ENCODE data around the gene BCORL1. TPM values are rescaled to one million over a fixed set of nuclear protein-coding genes. Genes with fewer than 3 reads are reported as not detected.

BCORL1 gene
- total RNA-seq, 1 experiment from 2014 or later = 30.8 TPM

DNA sequence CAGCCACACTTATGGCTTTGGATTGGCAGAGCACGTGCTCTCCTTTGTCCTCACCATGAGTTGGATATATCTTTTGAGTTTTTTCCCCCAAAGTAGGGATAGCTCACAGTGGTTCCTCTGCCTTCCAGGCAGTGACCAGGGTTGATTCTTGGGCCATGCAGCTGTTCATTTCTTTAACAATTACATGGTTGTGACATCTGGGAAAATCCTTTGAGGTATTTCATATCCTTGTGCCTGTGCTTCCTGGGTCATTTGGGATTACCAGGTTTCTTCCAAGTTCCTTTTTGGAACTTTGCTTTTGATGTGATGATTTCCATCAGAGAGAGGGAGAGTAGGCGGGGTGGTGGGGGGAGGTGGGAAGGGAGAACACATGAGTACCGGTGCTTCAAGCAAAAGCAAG lies 15.6 kb downstream of the BCORL1 start:
- Histone ChIP-seq H3K9ac (ENCODE audit: low read length) (no peak overlapping the region), H3K79me2 (ENCODE audit: insufficient read depth, low read length) (peaks cover 19% of the 10 kb centered on the region), H3K9me2 (ENCODE audit: insufficient read depth) (no peaks in the 10 kb centered on the region), H3K4me1 (ENCODE audit: control insufficient read depth in 1 of 2, insufficient read depth in 2 of 2, low read length in 2 of 2) (peaks cover 0 to 7% of the 10 kb centered on the region in 2 experiments; a peak in 3 of 4 replicates), H2AFZ (ENCODE audit: low read depth, low read length, poor library complexity, severe bottlenecking) (no peak overlapping the region), H3K9me3 (ENCODE audit: control insufficient read depth in 1 of 2, insufficient read depth in 1 of 2, low read depth in 1 of 2, low read length in 2 of 2) (no peaks in the 10 kb centered on the region), H3K36me3 (ENCODE audit: control insufficient read depth in 1 of 2, insufficient read depth in 2 of 2, low read length in 2 of 2) (no peaks in the 10 kb centered on the region), H3K4me3 (replicated peaks in 1 of 2; ENCODE audit: low read depth in 1 of 2, low read length in 2 of 2) (no peak overlapping the region), H3K27me3 (ENCODE audit: insufficient read depth, low read length) (no peaks in the 10 kb centered on the region), H3K4me2 (ENCODE audit: low read length) (no peak overlapping the region), H4K20me1 (ENCODE audit: insufficient read depth) (no peaks in the 10 kb centered on the region), H3K27ac (ENCODE audit: low read depth, low read length) (no peak overlapping the region)
- BruUV-seq (replicated peaks) = no TSS peak
- no peak for TF ChIP-seq ELF1 (IDR thresholded peaks at IDR 0.05; ENCODE audit: borderline replicate concordance, low read depth)
- no peak for TF ChIP-seq SIN3A (IDR thresholded peaks at IDR 0.05; ENCODE audit: low read depth)
- TF ChIP-seq YY1 (IDR thresholded peaks at IDR 0.05; ENCODE audit: extremely low read depth, insufficient replicate concordance, low read depth, low read length) = no peak
- no peak for TF ChIP-seq JUND (IDR thresholded peaks at IDR 0.05)
- no peak for TF ChIP-seq ZFX (IDR thresholded peaks at IDR 0.05)
- no peak for TF ChIP-seq ZNF274 (IDR thresholded peaks at IDR 0.05; ENCODE audit: low read depth, low read length)
- no peak for TF ChIP-seq POLR2AphosphoS5 (IDR thresholded peaks at IDR 0.05; ENCODE audit: low read depth, low read length)
- no peak for TF ChIP-seq CBX3 (IDR thresholded peaks at IDR 0.05; ENCODE audit: low read depth)
- TF ChIP-seq ATF3 (IDR thresholded peaks at IDR 0.05) = no peak
- TF ChIP-seq TCF7L2 (IDR thresholded peaks at IDR 0.05; ENCODE audit: borderline replicate concordance, extremely low read depth, insufficient read depth, insufficient read length) = no peak
- TF ChIP-seq, protein P1, sequence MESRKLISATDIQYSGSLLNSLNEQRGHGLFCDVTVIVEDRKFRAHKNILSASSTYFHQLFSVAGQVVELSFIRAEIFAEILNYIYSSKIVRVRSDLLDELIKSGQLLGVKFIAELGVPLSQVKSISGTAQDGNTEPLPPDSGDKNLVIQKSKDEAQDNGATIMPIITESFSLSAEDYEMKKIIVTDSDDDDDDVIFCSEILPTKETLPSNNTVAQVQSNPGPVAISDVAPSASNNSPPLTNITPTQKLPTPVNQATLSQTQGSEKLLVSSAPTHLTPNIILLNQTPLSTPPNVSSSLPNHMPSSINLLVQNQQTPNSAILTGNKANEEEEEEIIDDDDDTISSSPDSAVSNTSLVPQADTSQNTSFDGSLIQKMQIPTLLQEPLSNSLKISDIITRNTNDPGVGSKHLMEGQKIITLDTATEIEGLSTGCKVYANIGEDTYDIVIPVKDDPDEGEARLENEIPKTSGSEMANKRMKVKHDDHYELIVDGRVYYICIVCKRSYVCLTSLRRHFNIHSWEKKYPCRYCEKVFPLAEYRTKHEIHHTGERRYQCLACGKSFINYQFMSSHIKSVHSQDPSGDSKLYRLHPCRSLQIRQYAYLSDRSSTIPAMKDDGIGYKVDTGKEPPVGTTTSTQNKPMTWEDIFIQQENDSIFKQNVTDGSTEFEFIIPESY (IDR thresholded peaks at IDR 0.05; ENCODE audit: extremely low read depth, insufficient replicate concordance, low read length) = no peak
- no peak for TF ChIP-seq CEBPB (IDR thresholded peaks at IDR 0.05; ENCODE audit: low read depth)
- TF ChIP-seq, protein P2, sequence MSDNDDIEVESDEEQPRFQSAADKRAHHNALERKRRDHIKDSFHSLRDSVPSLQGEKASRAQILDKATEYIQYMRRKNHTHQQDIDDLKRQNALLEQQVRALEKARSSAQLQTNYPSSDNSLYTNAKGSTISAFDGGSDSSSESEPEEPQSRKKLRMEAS (IDR thresholded peaks at IDR 0.05) = no peak
- TF ChIP-seq EZH2phosphoT487 (IDR thresholded peaks at IDR 0.05; ENCODE audit: borderline replicate concordance) = no peak
- TF ChIP-seq, protein P3, sequence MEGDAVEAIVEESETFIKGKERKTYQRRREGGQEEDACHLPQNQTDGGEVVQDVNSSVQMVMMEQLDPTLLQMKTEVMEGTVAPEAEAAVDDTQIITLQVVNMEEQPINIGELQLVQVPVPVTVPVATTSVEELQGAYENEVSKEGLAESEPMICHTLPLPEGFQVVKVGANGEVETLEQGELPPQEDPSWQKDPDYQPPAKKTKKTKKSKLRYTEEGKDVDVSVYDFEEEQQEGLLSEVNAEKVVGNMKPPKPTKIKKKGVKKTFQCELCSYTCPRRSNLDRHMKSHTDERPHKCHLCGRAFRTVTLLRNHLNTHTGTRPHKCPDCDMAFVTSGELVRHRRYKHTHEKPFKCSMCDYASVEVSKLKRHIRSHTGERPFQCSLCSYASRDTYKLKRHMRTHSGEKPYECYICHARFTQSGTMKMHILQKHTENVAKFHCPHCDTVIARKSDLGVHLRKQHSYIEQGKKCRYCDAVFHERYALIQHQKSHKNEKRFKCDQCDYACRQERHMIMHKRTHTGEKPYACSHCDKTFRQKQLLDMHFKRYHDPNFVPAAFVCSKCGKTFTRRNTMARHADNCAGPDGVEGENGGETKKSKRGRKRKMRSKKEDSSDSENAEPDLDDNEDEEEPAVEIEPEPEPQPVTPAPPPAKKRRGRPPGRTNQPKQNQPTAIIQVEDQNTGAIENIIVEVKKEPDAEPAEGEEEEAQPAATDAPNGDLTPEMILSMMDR (IDR thresholded peaks at IDR 0.05 in 2 of 3, conservative IDR thresholded peaks at IDR 0.05 in 1 of 3; ENCODE audit: borderline replicate concordance in 1 of 3, insufficient read depth in 1 of 3, low read depth in 2 of 3, low read length in 2 of 3) = no peak
- TF ChIP-seq POLR2A (IDR thresholded peaks at IDR 0.05; ENCODE audit: borderline replicate concordance, extremely low read depth, insufficient read depth, insufficient read length) = no peak
- no peak for TF ChIP-seq REST (IDR thresholded peaks at IDR 0.05; ENCODE audit: low read depth)
- CTCF ChIA-PET = no interaction called here
- ATAC-seq (no peak), DNase-seq (ENCODE audit: low read depth, low spot score) (no peak)
- POLR2A ChIA-PET = no interaction called here
- intact Hi-C loops (cut with micrococcal nuclease) = no loop called here
- RAD21 ChIA-PET (ENCODE audit: low non-redundant PET in 1 of 2, low total read pairs in 2 of 2, uncharacterized antibody in 2 of 2, unreplicated experiment in 2 of 2) = no interaction called here
